Endothelial cell of umbilical vein (primary cell): ENCODE measurements around the gene EIF4E1B. TPM values are rescaled to one million over a fixed set of nuclear protein-coding genes. Genes with fewer than 3 reads are reported as not detected.

Source experiments
- BruUV-seq: library from RNA; stranded (reverse); fragments of 400-500 nt; replicated peaks from 2 replicates; lab custom pipeline; 2021; lab: Mats Ljungman, UMichigan
- CTCF ChIA-PET: fragments of 300-600, 350-600 bp; sonication (Branson Sonifier 250); formaldehyde crosslinking; loops from one replicate; lab custom pipeline; 2021; ENCODE audit warnings: antibody characterized with exemption, inconsistent platforms; lab: Charles Lee
- POLR2A ChIA-PET: fragments of 300-600, 350-600 bp; sonication (Branson Sonifier 250); formaldehyde crosslinking; loops from one replicate; lab custom pipeline; 2021; ENCODE audit warnings: antibody characterized with exemption, inconsistent platforms; lab: Charles Lee
- DNase-seq: peaks from one replicate; pipeline ENCODE4 v3.0.0-alpha.2; 2011; ENCODE audit warnings: low read depth, low spot score
- FAIRE-seq: peaks from 2 replicates; lab custom pipeline; 2011; peaks lifted over from hg19 to GRCh38; lab: Jason Lieb, UNC
- H2AFZ ChIP-seq: 2 replicates; pipeline ENCODE4 v1.6.0; 2012; ENCODE audit warnings: low read depth, low read length, control low read depth, inconsistent platforms
- H3K27ac ChIP-seq: 2 replicates; pipeline ENCODE4 v1.5.1; 2011; ENCODE audit warnings: low read depth, mild to moderate bottlenecking, control low read depth, low read length, moderate library complexity; ENCODE audit not compliant: insufficient read depth
- H3K27me3 ChIP-seq, 2 experiments: 2 replicates each; pipeline versions ENCODE4 v1.6.0 to v1.6.1; 2011; ENCODE audit warnings: low read length in 2 of 2, mixed read lengths in 1 of 2; ENCODE audit not compliant: control insufficient read depth in 2 of 2, insufficient read depth in 2 of 2
- H3K36me3 ChIP-seq, 2 experiments: 2 replicates in 1 of 2; 3 replicates in 1 of 2; pipeline ENCODE4 v1.5.1; 2011; ENCODE audit warnings: low read length in 2 of 2, mild to moderate bottlenecking in 1 of 2, moderate library complexity in 1 of 2; ENCODE audit not compliant: control insufficient read depth in 2 of 2, insufficient read depth in 2 of 2; ENCODE audit errors: extremely low read depth in 1 of 2
- H3K4me1 ChIP-seq: 3 replicates; pipeline ENCODE4 v1.5.1; 2011; ENCODE audit warnings: mild to moderate bottlenecking, low read length; ENCODE audit not compliant: control insufficient read depth, insufficient read depth; ENCODE audit errors: extremely low read depth
- H3K4me2 ChIP-seq: 2 replicates; pipeline ENCODE4 v1.6.1; 2011; ENCODE audit warnings: low read length, control low read depth, mixed read lengths; ENCODE audit not compliant: insufficient read depth
- H3K4me3 ChIP-seq, 3 experiments: fragments of 200-600 bp in 1 of 3; sonication (generic), shearing (Covaris generic) in 1 of 3; replicated peaks in 1 of 3; 2 replicates each; pipeline ENCODE4 v1.5.1; 2011 to 2016; ENCODE audit warnings: control low read depth in 3 of 3, low read length in 3 of 3, mild to moderate bottlenecking in 2 of 3, inconsistent platforms in 1 of 3, low read depth in 1 of 3, moderate library complexity in 1 of 3; ENCODE audit not compliant: insufficient read depth in 1 of 3
- H3K79me2 ChIP-seq: 2 replicates; pipeline ENCODE4 v1.6.0; 2012; ENCODE audit warnings: low read length, inconsistent platforms; ENCODE audit not compliant: control insufficient read depth, insufficient read depth
- H3K9ac ChIP-seq: replicated peaks from 2 replicates; pipeline ENCODE3; 2011; ENCODE audit warnings: low read length, control low read depth; ENCODE audit not compliant: insufficient read depth; ENCODE audit errors: extremely low read depth
- H3K9me1 ChIP-seq: replicated peaks from 3 replicates; pipeline ENCODE4 v1.6.0; 2011; ENCODE audit warnings: mild to moderate bottlenecking, low read length; ENCODE audit not compliant: control insufficient read depth, insufficient read depth; ENCODE audit errors: extremely low read depth
- H3K9me3 ChIP-seq: replicated peaks from 2 replicates; pipeline ENCODE4 v1.5.1; 2012; ENCODE audit warnings: low read length, inconsistent platforms; ENCODE audit not compliant: control insufficient read depth, insufficient read depth
- H4K20me1 ChIP-seq: replicated peaks from 2 replicates; pipeline ENCODE3; 2011; ENCODE audit warnings: mild to moderate bottlenecking, low read length; ENCODE audit not compliant: control insufficient read depth, insufficient read depth; ENCODE audit errors: extremely low read depth
- CTCF ChIP-seq, 2 donors: IDR thresholded peaks; 1 replicate in 1 of 2; 2 replicates in 1 of 2; pipeline ENCODE4 v1.5.1; 2011; ENCODE audit warnings: low read length in 2 of 2, mild to moderate bottlenecking in 2 of 2, moderate library complexity in 2 of 2, control low read depth in 1 of 2, inconsistent platforms in 1 of 2, low read depth in 1 of 2; ENCODE audit not compliant: insufficient read depth in 1 of 2; ENCODE audit errors: extremely low read depth in 1 of 2
- EZH2 ChIP-seq: IDR thresholded peaks from 2 replicates; pipeline ENCODE4 v1.6.1; 2012; ENCODE audit warnings: borderline replicate concordance, low read depth, mild to moderate bottlenecking, moderate library complexity, low read length, inconsistent platforms; ENCODE audit not compliant: severe bottlenecking
- GATA2 ChIP-seq: IDR thresholded peaks from 2 replicates; pipeline ENCODE4 v1.7.0; 2011; ENCODE audit warnings: low read depth, mild to moderate bottlenecking, moderate library complexity, mixed read lengths, low read length; ENCODE audit not compliant: insufficient read length, insufficient read depth
- JUN ChIP-seq: IDR thresholded peaks from 2 replicates; pipeline ENCODE4 v1.6.1; 2011; ENCODE audit warnings: borderline replicate concordance, low read depth; ENCODE audit not compliant: insufficient read length, insufficient read depth
- MAX ChIP-seq: IDR thresholded peaks from 2 replicates; pipeline ENCODE4 v1.6.1; 2011; ENCODE audit not compliant: insufficient read depth, insufficient read length
- MYC ChIP-seq: IDR thresholded peaks from one replicate; pipeline ENCODE4 v1.6.1; 2011; ENCODE audit warnings: mild to moderate bottlenecking, low read depth, low read length
- POLR2A ChIP-seq: IDR thresholded peaks from 2 replicates; pipeline ENCODE4 v1.6.1; 2012; ENCODE audit warnings: low read depth, mild to moderate bottlenecking, control low read depth, low read length
- dilution Hi-C: fragments of 300-500 bp; cut with MboI; formaldehyde crosslinking; loops from one replicate; pipeline ENCODE4 v1.15.0; 2019; ENCODE audit warnings: low sequenced_read_pairs; ENCODE audit not compliant: extremely low pct_ligation_motif_present
- intact Hi-C: fragments of 100-400 bp; cut with micrococcal nuclease; formaldehyde crosslinking; loops from one replicate; pipeline ENCODE4 v1.10.0; 2022
- polyA plus RNA-seq, 4 experiments: library from polyadenylated mRNA; depleted of rRNA in 3 of 4; stranded (reverse) in 3 of 4; unstranded in 1 of 4; fragments of >200 nt; gene quantifications; 2 replicates each; pipeline versions ENCODE4 v1.2.1 to v1.2.3, GENCODE V29; 2011 to 2012; ENCODE audit warnings: missing spikeins in 1 of 4
- total RNA-seq: library from RNA; stranded (reverse); gene quantifications from 2 replicates; pipeline ENCODE4 v1.2.3, GENCODE V29; 2021

EIF4E1B gene
- total and polyA plus RNA-seq, 2 donors (not counting 3 experiments of a cell fraction or from before 2014, with no cell fraction given), result not detected

DNA sequence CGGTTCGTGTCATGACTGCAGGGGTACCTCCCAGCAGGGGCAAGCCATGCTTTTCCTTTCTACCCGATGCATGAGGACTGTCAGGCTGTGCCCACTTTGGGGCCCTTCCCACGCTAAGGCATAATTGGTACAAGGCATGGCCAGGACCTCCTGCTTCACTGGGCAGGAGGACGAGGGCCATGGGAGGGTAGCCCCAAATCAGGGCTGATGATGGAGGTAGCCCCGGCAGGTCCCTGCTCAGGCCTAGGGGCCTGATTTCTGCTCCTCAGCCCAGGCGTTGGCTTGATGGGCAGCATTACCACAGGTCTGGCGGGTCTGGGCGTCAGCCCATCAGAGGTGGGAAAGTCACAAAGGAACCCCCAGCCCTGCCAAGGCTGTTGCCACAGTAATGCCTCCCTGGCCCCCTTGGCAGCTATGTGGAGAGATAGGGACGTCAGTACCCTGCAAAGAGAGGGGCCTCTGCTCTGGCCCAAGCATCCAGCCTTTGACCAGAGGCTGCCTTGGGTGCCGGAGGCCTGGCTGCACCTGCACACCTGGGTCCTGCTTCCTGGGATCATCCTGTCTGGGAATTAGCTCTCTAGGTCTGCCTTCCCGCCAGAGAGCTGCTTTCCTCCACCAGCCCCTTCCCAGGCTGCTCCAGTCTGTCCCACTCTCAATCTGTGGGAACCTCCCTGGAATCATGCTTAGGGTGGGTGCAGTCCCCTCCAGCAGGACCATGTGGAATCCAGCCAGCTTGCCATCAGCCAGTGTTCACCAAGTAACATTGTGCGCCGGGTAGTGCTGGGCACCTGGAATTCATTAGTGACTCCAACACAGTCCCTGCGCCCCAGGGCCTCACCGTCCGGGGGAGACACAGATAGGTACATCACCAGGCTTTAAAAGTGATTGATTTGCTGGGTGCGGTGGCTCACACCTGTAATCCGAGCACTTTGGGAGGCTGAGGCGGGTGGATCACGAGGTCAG lies 32.2 kb downstream of the EIF4E1B start:
- Histone ChIP-seq H3K79me2 (no peaks in the 10 kb centered on the region), H3K36me3 (no peaks in the 10 kb centered on the region), H3K9ac (no peak overlapping the region), H3K9me3 (no peaks in the 10 kb centered on the region), H3K27me3 (peaks cover 0 to 10% of the 10 kb centered on the region in 2 experiments), H3K9me1 (no peaks in the 10 kb centered on the region), H4K20me1 (no peaks in the 10 kb centered on the region), H3K4me1 (no peaks in the 10 kb centered on the region), H3K4me3 (no peak overlapping the region), H3K27ac (no peak overlapping the region), H3K4me2 (no peak overlapping the region), H2AFZ (no peak overlapping the region)
- dilution Hi-C loops, result no loop called here
- TF ChIP-seq POLR2A (no peak), MYC (no peak), CTCF (IDR thresholded peaks at IDR 0.05; ENCODE audit: extremely low read depth in 1 of 2, insufficient read depth in 1 of 2, low read depth in 1 of 2, low read length in 2 of 2) (no peak), EZH2 (no peak), GATA2 (no peak), MAX (no peak), JUN (no peak)
- intact Hi-C loops, result loop anchor here (10.0 kb wide), 1 partner anchor 222 kb away; no protein-coding TSS in a partner anchor
- ChIA-PET POLR2A (no interaction called here), CTCF (interaction anchor here (1.0 to 2.7 kb wide), 3 partner anchors 10 to 449 kb away, joined by 3 to 18 read pairs (median 5); no protein-coding TSS in a partner anchor)
- BruUV-seq, result no TSS peak
- no peak for FAIRE-seq
- no peak for DNase-seq
